Trophoblast cell (in vitro differentiated cells and primary cell): Measurements from ENCODE around the gene SIAH3.

Source experiments
- DNase-seq, 2 donors: peaks; one replicate each; pipeline ENCODE4 v3.0.0-alpha.2; 2016
- H2AFZ ChIP-seq: 2 replicates; pipeline ENCODE4 v1.6.1; 2013; ENCODE audit warnings: low read length, moderate library complexity, mild to moderate bottlenecking; ENCODE audit not compliant: insufficient read depth, poor library complexity
- H2AK5ac ChIP-seq: 2 replicates; pipeline ENCODE4 v1.6.1; 2013; ENCODE audit warnings: mild to moderate bottlenecking, low read length
- H2BK120ac ChIP-seq: 2 replicates; pipeline ENCODE4 v1.6.1; 2013; ENCODE audit warnings: low read length, mild to moderate bottlenecking, moderate library complexity; ENCODE audit not compliant: insufficient read depth, poor library complexity
- H2BK12ac ChIP-seq: 2 replicates; pipeline ENCODE4 v1.6.1; 2013; ENCODE audit warnings: mild to moderate bottlenecking, low read length, moderate library complexity
- H2BK5ac ChIP-seq: 2 replicates; pipeline ENCODE4 v1.6.1; 2013; ENCODE audit warnings: low read length, low read depth, moderate library complexity, mild to moderate bottlenecking; ENCODE audit not compliant: poor library complexity
- H3K14ac ChIP-seq: 2 replicates; pipeline ENCODE4 v1.6.1; 2013; ENCODE audit warnings: mild to moderate bottlenecking, low read length
- H3K18ac ChIP-seq: 2 replicates; pipeline ENCODE4 v1.6.1; 2013; ENCODE audit warnings: mild to moderate bottlenecking, low read length
- H3K23ac ChIP-seq: 2 replicates; pipeline ENCODE4 v1.6.1; 2013; ENCODE audit warnings: low read length
- H3K27ac ChIP-seq: 2 replicates; pipeline ENCODE4 v1.5.1; 2013; ENCODE audit warnings: low read depth, mild to moderate bottlenecking, inconsistent platforms, low read length, moderate library complexity
- H3K27me3 ChIP-seq: 2 replicates; pipeline ENCODE4 v1.6.1; 2013; ENCODE audit warnings: inconsistent platforms, mild to moderate bottlenecking, low read length, moderate library complexity; ENCODE audit not compliant: insufficient read depth
- H3K36me3 ChIP-seq, 2 experiments: 1 replicate in 1 of 2; 2 replicates in 1 of 2; pipeline ENCODE4 v1.6.1; 2013; ENCODE audit warnings: low read length in 2 of 2, mild to moderate bottlenecking in 2 of 2, moderate library complexity in 1 of 2; ENCODE audit not compliant: insufficient read depth in 2 of 2, control insufficient read depth in 1 of 2
- H3K4ac ChIP-seq: 2 replicates; pipeline ENCODE4 v1.6.1; 2013; ENCODE audit warnings: low read depth, mild to moderate bottlenecking, low read length, moderate library complexity
- H3K4me1 ChIP-seq, 2 experiments: 1 replicate in 1 of 2; 2 replicates in 1 of 2; pipeline ENCODE4 v1.6.1; 2013; ENCODE audit warnings: low read length in 2 of 2, mild to moderate bottlenecking in 2 of 2, moderate library complexity in 1 of 2; ENCODE audit not compliant: insufficient read depth in 2 of 2, control insufficient read depth in 1 of 2
- H3K4me2 ChIP-seq: 2 replicates; pipeline ENCODE4 v1.6.1; 2013; ENCODE audit warnings: inconsistent platforms, mild to moderate bottlenecking, low read length, moderate library complexity
- H3K4me3 ChIP-seq: 2 replicates; pipeline ENCODE4 v1.5.1; 2013; ENCODE audit warnings: mild to moderate bottlenecking, low read depth, low read length, inconsistent platforms
- H3K79me1 ChIP-seq: one replicate; pipeline ENCODE4 v1.6.1; 2013; ENCODE audit warnings: low read length
- H3K79me2 ChIP-seq: 2 replicates; pipeline ENCODE4 v1.6.1; 2013; ENCODE audit warnings: low read length, mild to moderate bottlenecking; ENCODE audit not compliant: control insufficient read depth, insufficient read depth, poor library complexity
- H3K9ac ChIP-seq: 2 replicates; pipeline ENCODE4 v1.6.1; 2013; ENCODE audit warnings: mild to moderate bottlenecking, low read length
- H3K9me3 ChIP-seq: 2 replicates; pipeline ENCODE4 v1.6.1; 2013; ENCODE audit warnings: low read depth, mild to moderate bottlenecking, control low read depth, inconsistent platforms, low read length; ENCODE audit not compliant: insufficient read depth
- H4K12ac ChIP-seq: 2 replicates; pipeline ENCODE4 v1.6.1; 2013; ENCODE audit warnings: low read depth, mild to moderate bottlenecking, low read length, moderate library complexity
- H4K8ac ChIP-seq: 2 replicates; pipeline ENCODE4 v1.6.1; 2013; ENCODE audit warnings: low read depth, mild to moderate bottlenecking, low read length, moderate library complexity
- H4K91ac ChIP-seq: one replicate; pipeline ENCODE4 v1.6.1; 2013; ENCODE audit warnings: low read depth, mild to moderate bottlenecking, low read length, moderate library complexity
- WGBS: extraction: QIAGEN DNeasy Blood & Tissue Kit; methylation state at CpG from one replicate; pipeline ENCODE4 v1.1.7; 2013; ENCODE audit warnings: missing lambda C conversion rate; ENCODE audit not compliant: insufficient read length, insufficient coverage; ENCODE audit errors: extremely low coverage; 5-methylcytosine and 5-hydroxymethylcytosine counted together

The SIAH3 gene

DNA sequence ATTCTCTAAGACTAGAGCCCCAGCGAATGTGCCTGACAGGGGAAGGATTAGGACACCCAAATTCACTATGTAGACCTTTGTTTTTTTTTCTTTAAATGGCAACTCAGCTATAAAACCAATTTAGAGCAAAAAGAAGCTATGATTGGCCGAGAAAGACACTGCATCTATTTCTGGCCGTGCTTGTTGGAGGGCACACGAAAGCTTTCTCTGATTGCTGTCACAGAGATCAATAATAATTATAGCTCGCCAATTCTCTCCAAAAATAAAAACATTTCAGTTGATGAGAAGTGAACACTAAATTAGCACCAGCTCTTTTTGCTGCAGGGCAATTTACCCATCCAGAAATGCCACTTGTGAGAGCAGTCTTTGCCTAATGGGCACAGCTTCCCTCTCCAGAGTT, 118.2 kb downstream of the SIAH3 start:
- Histone ChIP-seq H3K36me3 (no peaks in the 10 kb centered on the region), H3K14ac (no peak overlapping the region), H2BK5ac (no peak overlapping the region), H3K27ac (no peak overlapping the region), H3K4me3 (no peak overlapping the region), H2BK120ac (no peak overlapping the region), H2BK12ac (no peak overlapping the region), H3K9me3 (peaks cover 3% of the 10 kb centered on the region), H3K18ac (no peak overlapping the region), H3K4me1 (no peaks in the 10 kb centered on the region), H4K8ac (no peak overlapping the region), H3K4me2 (no peak overlapping the region), H3K4ac (no peak overlapping the region), H3K79me1 (no peaks in the 10 kb centered on the region), H3K27me3 (no peaks in the 10 kb centered on the region), H4K91ac (no peak overlapping the region), H2AK5ac (no peak overlapping the region), H3K79me2 (no peaks in the 10 kb centered on the region), H3K9ac (no peak overlapping the region), H2AFZ (no peak overlapping the region), H4K12ac (no peak overlapping the region), H3K23ac (no peak overlapping the region)
- DNase-seq: no peak
- no CpG with 5 or more reads among the region's 5 CpGs for WGBS

DNA sequence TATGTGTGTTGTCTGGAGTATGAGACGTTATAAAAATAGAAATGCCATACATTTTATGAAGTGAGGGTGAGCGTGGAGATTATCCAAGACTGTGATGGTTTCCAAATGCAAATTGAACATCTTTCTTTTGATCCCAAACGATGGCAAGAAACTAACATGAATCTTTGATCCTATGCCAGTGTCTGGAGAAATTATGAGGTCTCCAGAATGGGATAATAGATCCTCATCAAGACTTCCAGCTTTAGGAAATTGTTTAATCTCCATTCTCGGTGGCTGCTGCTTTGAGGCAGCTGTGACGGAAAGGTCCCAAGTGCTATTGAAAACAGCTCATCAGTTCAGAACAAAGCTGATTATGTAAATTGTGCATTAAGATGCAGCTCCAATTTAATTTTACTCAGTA, 118.6 kb downstream of the SIAH3 start:
- no peak overlapping the region for H2AK5ac ChIP-seq
- H3K36me3 ChIP-seq: no peaks in the 10 kb centered on the region
- DNase-seq: no peak
- no peak overlapping the region for H4K8ac ChIP-seq
- no peak overlapping the region for H3K23ac ChIP-seq
- H3K79me2 ChIP-seq: no peaks in the 10 kb centered on the region
- H4K12ac ChIP-seq: no peak overlapping the region
- no peak overlapping the region for H3K4me2 ChIP-seq
- H2BK120ac ChIP-seq: no peak overlapping the region
- H2BK12ac ChIP-seq: no peak overlapping the region
- WGBS: 100% methylated on average over 1 of the region's 5 CpGs
- no peak overlapping the region for H3K4me3 ChIP-seq
- H3K27ac ChIP-seq: no peak overlapping the region
- H2BK5ac ChIP-seq: no peak overlapping the region
- peaks cover 3% of the 10 kb centered on the region for H3K9me3 ChIP-seq
- no peaks in the 10 kb centered on the region for H3K4me1 ChIP-seq
- no peak overlapping the region for H3K18ac ChIP-seq
- H3K14ac ChIP-seq: no peak overlapping the region
- no peak overlapping the region for H3K4ac ChIP-seq
- H4K91ac ChIP-seq: no peak overlapping the region
- H2AFZ ChIP-seq: no peak overlapping the region
- no peak overlapping the region for H3K9ac ChIP-seq
- no peaks in the 10 kb centered on the region for H3K79me1 ChIP-seq
- H3K27me3 ChIP-seq: no peaks in the 10 kb centered on the region

DNA sequence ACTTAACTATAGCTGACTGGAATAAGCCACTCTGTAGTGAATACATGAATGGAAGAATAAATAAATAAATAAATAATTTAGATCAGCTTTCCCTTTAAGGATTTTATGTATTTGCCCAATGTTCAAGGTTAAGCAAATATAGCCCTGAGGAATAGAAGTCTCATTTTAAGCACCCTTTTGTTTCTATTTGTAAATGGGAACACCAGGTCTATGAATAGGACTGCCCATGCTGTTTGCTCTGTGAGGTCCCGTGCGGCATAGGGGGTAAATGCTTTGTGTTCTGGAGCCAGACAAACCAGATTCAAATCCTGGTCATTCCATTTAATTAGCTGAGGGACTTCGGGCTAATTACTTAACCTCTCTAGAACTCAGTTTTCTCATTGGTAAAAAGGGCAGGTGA, 120.1 kb downstream of the SIAH3 start:
- Histone ChIP-seq H2AK5ac (no peak overlapping the region), H3K18ac (no peak overlapping the region), H2BK5ac (no peak overlapping the region), H3K36me3 (no peaks in the 10 kb centered on the region), H3K4ac (no peak overlapping the region), H3K23ac (no peak overlapping the region), H4K8ac (no peak overlapping the region), H3K27ac (no peak overlapping the region), H3K79me1 (no peaks in the 10 kb centered on the region), H3K79me2 (no peaks in the 10 kb centered on the region), H3K4me2 (no peak overlapping the region), H2BK12ac (no peak overlapping the region), H4K12ac (no peak overlapping the region), H3K4me3 (no peak overlapping the region), H2BK120ac (no peak overlapping the region), H3K4me1 (no peaks in the 10 kb centered on the region), H3K27me3 (no peaks in the 10 kb centered on the region), H2AFZ (no peak overlapping the region), H3K9me3 (no peaks in the 10 kb centered on the region), H3K9ac (no peak overlapping the region), H3K14ac (no peak overlapping the region), H4K91ac (no peak overlapping the region)
- no peak for DNase-seq
- WGBS: no CpG with 5 or more reads among the region's 3 CpGs

DNA sequence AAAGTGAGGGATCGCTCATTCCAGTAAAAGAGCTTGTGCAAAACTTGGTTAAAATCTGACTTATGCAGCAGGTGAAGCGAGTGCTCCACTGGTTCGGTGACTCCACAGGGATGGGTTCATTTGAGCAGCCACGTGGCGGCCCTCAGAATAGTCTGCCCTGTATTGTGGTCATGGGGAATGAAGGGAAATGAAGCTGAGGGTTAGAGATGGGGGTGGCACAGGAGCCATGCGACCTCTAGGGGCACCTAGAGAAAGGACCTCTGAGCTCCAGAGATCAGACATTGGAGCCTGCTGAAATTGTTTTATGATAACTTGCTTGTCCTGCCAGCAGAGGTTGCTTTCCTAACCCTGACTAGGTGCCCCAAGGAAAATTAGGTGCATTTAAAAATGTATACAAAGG, 122.8 kb downstream of the SIAH3 start:
- Histone ChIP-seq H2AFZ (no peak overlapping the region), H3K9ac (no peak overlapping the region), H4K8ac (no peak overlapping the region), H3K4me2 (no peak overlapping the region), H3K79me1 (no peaks in the 10 kb centered on the region), H3K27me3 (no peaks in the 10 kb centered on the region), H3K14ac (no peak overlapping the region), H3K18ac (no peak overlapping the region), H2AK5ac (no peak overlapping the region), H2BK5ac (no peak overlapping the region), H3K36me3 (no peaks in the 10 kb centered on the region), H3K9me3 (no peaks in the 10 kb centered on the region), H3K27ac (no peak overlapping the region), H3K23ac (no peak overlapping the region), H2BK120ac (no peak overlapping the region), H3K79me2 (no peaks in the 10 kb centered on the region), H3K4me3 (no peak overlapping the region), H2BK12ac (no peak overlapping the region), H3K4me1 (no peaks in the 10 kb centered on the region), H3K4ac (no peak overlapping the region), H4K12ac (no peak overlapping the region), H4K91ac (no peak overlapping the region)
- WGBS: no CpG with 5 or more reads among the region's 6 CpGs
- peak in 1 of 2 donors; percentile 36 for DNase-seq
